Activated CD8-positive, alpha-beta T cell treated with anti-CD3 and anti-CD28 coated beads for 36 hours (primary cell): ENCODE results near the gene GSAP. TPM values are rescaled to one million over a fixed set of nuclear protein-coding genes. Genes with fewer than 3 reads are reported as not detected.
"Not testable (repeated sequence)": the region's sequence is repeated elsewhere in the genome, so short reads cannot be mapped to it uniquely, and the experiment has no call there.

Experiments
- ATAC-seq: fragments of 200-7000 bp; cut with Tn5 transposase; one replicate; pipeline ENCODE4 v1.10.0; 2021; ENCODE audit warnings: mild to moderate bottlenecking, moderate library complexity
- CTCF ChIA-PET: fragments of 350-600 bp; sonication (Branson Sonifier 250); formaldehyde crosslinking; loops from one replicate; lab custom pipeline; 2021; ENCODE audit warnings: antibody characterized with exemption; lab: Charles Lee
- POLR2A ChIA-PET: fragments of 350-600 bp; sonication (Branson Sonifier 250); formaldehyde crosslinking; loops from one replicate; lab custom pipeline; 2021; ENCODE audit warnings: antibody characterized with exemption; lab: Charles Lee
- DNase-seq: peaks from one replicate; pipeline ENCODE4 v3.0.0-alpha.2; 2020
- H3K27ac Mint-ChIP-seq: one replicate; pipeline ENCODE4 v1.8.0; 2021; ENCODE audit warnings: mild to moderate bottlenecking, mixed read lengths
- H3K27me3 Mint-ChIP-seq: one replicate; pipeline ENCODE4 v1.8.0; 2021; ENCODE audit warnings: mixed read lengths
- H3K36me3 Mint-ChIP-seq: one replicate; pipeline ENCODE4 v1.8.0; 2021; ENCODE audit warnings: low read depth, mixed read lengths
- H3K4me1 Mint-ChIP-seq: one replicate; pipeline ENCODE4 v1.8.0; 2021; ENCODE audit warnings: low read depth, mixed read lengths
- H3K4me3 Mint-ChIP-seq: one replicate; pipeline ENCODE4 v1.8.0; 2021; ENCODE audit warnings: mild to moderate bottlenecking, moderate library complexity, mixed read lengths
- H3K9me3 Mint-ChIP-seq: one replicate; pipeline ENCODE4 v1.8.0; 2021; ENCODE audit warnings: mixed read lengths
- CTCF ChIP-seq: fragments of 200-600 bp; IDR thresholded peaks from one replicate; pipeline ENCODE4 v1.8.0; 2022; ENCODE audit warnings: antibody characterized with exemption, mild to moderate bottlenecking
- intact Hi-C: fragments of 100-400 bp; cut with micrococcal nuclease; formaldehyde crosslinking; loops from one replicate; pipeline ENCODE4 v1.10.0; 2022
- total RNA-seq, 2 experiments: library from RNA; stranded (reverse); gene quantifications; one replicate each; pipeline ENCODE4 v1.2.3, GENCODE V29; 2021

GSAP gene
- total RNA-seq, 2 experiments from 2014 or later = 1.9 to 3.0 TPM

GRCh38 chr7:77276120-77276519, 140.0 kb downstream of the GSAP start:
- no peak for TF ChIP-seq CTCF
- Mint-ChIP-seq H3K27me3 (no peaks in the 10 kb centered on the region), H3K9me3 (no peaks in the 10 kb centered on the region), H3K36me3 (peaks cover 2% of the 10 kb centered on the region), H3K4me3 (no peak overlapping the region), H3K4me1 (peaks cover 3% of the 10 kb centered on the region), H3K27ac (no peak overlapping the region)
- intact Hi-C loops = no loop called here
- ChIA-PET POLR2A (no interaction called here), CTCF (interaction anchor here (1.5 kb wide), 1 partner anchor 29 kb away, joined by 3 read pairs; no protein-coding TSS in a partner anchor)
- no peak for DNase-seq
- ATAC-seq = no peak

GRCh38 chr7:77275663-77276062, 140.5 kb downstream of the GSAP start:
- H3K4me3 Mint-ChIP-seq, DNase-seq, ATAC-seq, H3K36me3 Mint-ChIP-seq, intact Hi-C loops, H3K27me3 Mint-ChIP-seq, POLR2A ChIA-PET, H3K27ac Mint-ChIP-seq, H3K9me3 Mint-ChIP-seq, H3K4me1 Mint-ChIP-seq: not testable (repeated sequence)
- CTCF ChIA-PET = interaction anchor here (1.5 kb wide), 1 partner anchor 28 kb away, joined by 3 read pairs; no protein-coding TSS in a partner anchor

GRCh38 chr7:77271766-77272165, 144.4 kb downstream of the GSAP start:
- no peak for DNase-seq
- ChIA-PET CTCF (interaction anchor here (0.9 kb wide), 1 partner anchor 10 kb away, joined by 3 read pairs; no protein-coding TSS in a partner anchor), POLR2A (no interaction called here)

GRCh38 chr7:77270094-77270480, 146.1 kb downstream of the GSAP start:
- Mint-ChIP-seq H3K4me3 (no peak overlapping the region), H3K27ac (no peak overlapping the region), H3K9me3 (no peaks in the 10 kb centered on the region), H3K36me3 (peaks cover 2% of the 10 kb centered on the region), H3K27me3 (no peaks in the 10 kb centered on the region), H3K4me1 (peaks cover 14% of the 10 kb centered on the region)
- TF ChIP-seq CTCF = no peak
- ChIA-PET POLR2A (no interaction called here), CTCF (interaction anchor here (1.1 to 1.3 kb wide), 2 partner anchors 23 to 62 kb away, joined by 4 read pairs; no protein-coding TSS in a partner anchor)
- DNase-seq (no peak), ATAC-seq (no peak)
- intact Hi-C loops = no loop called here

More at GRCh38 chr7:77271766-77272165, 144.4 kb downstream of the GSAP start:
- TF ChIP-seq CTCF = no peak
- Mint-ChIP-seq H3K36me3 (peaks cover 2% of the 10 kb centered on the region), H3K27me3 (no peaks in the 10 kb centered on the region), H3K27ac (no peak overlapping the region), H3K4me1 (peaks cover 6% of the 10 kb centered on the region), H3K4me3 (no peak overlapping the region), H3K9me3 (no peaks in the 10 kb centered on the region)
- intact Hi-C loops = no loop called here
- no peak for ATAC-seq

GRCh38 chr7:77269360-77270093, 146.6 kb downstream of the GSAP start:
- intact Hi-C loops = no loop called here
- no peak for TF ChIP-seq CTCF

More at GRCh38 chr7:77269360-77270093, 146.6 kb downstream of the GSAP start:
- no peak for DNase-seq
- ChIA-PET CTCF (interaction anchor here (1.1 to 1.3 kb wide), 2 partner anchors 22 to 63 kb away, joined by 4 read pairs; no protein-coding TSS in a partner anchor), POLR2A (no interaction called here)
- no peak overlapping the region for H3K27ac Mint-ChIP-seq
- H3K4me1 Mint-ChIP-seq = peaks cover 14% of the 10 kb centered on the region
- H3K27me3 Mint-ChIP-seq = no peaks in the 10 kb centered on the region
- no peak for ATAC-seq
- H3K4me3 Mint-ChIP-seq = no peak overlapping the region
- H3K9me3 Mint-ChIP-seq = no peaks in the 10 kb centered on the region
- peaks cover 1% of the 10 kb centered on the region for H3K36me3 Mint-ChIP-seq
